22Rv1 (cell line): ENCODE data around the gene NRXN3.

Experiments used
- CTCF ChIP-seq: fragments of 450-650 bp; IDR thresholded peaks from 2 replicates; pipeline ENCODE4 v1.5.1; 2017; ENCODE audit warnings: mild to moderate bottlenecking
- ZFX ChIP-seq: fragments of 450-650 bp; IDR thresholded peaks from 2 replicates; pipeline ENCODE4 v1.6.1; 2017; ENCODE audit warnings: antibody characterized with exemption, borderline replicate concordance

- TF ChIP-seq CTCF (no peak), ZFX (no peak)
Observed at GRCh38 chr14:78324353-78324752, 154.2 kb downstream of the NRXN3 start.
